A673 (cell line): ENCODE measurements around the gene ABCA13. TPM values are rescaled to one million over a fixed set of nuclear protein-coding genes. Genes with fewer than 3 reads are reported as not detected.

Experiments
- BruUV-seq: library from RNA; stranded (reverse); fragments of 400-500 nt; replicated peaks from 2 replicates; lab custom pipeline; 2021; lab: Mats Ljungman, UMichigan
- CTCF ChIA-PET: fragments of 300-600 bp; sonication (Branson Sonifier 250); formaldehyde crosslinking; loops from one replicate; lab custom pipeline; 2022; ENCODE audit warnings: antibody characterized with exemption; lab: Charles Lee
- POLR2A ChIA-PET: fragments of 300-600 bp; sonication (Branson Sonifier 250); formaldehyde crosslinking; loops from one replicate; lab custom pipeline; 2022; ENCODE audit warnings: antibody characterized with exemption; ENCODE audit not compliant: low non-redundant PET; lab: Charles Lee
- DNase-seq: peaks from one replicate; pipeline ENCODE4 v3.0.0-alpha.2; 2015; ENCODE audit warnings: low spot score
- H3K27ac ChIP-seq: fragments of 200-600 bp; sonication (generic); 2 replicates; pipeline ENCODE4 v1.5.1; 2016; ENCODE audit warnings: mixed run types, low read depth, mild to moderate bottlenecking, mixed read lengths, antibody characterized with exemption, low read length; ENCODE audit not compliant: poor library complexity, severe bottlenecking
- H3K27me3 ChIP-seq: fragments of 200-600 bp; sonication (generic); replicated peaks from 2 replicates; pipeline ENCODE4 v1.6.1; 2017; ENCODE audit warnings: mixed run types, low read depth, mild to moderate bottlenecking, mixed read lengths, antibody characterized with exemption, low read length; ENCODE audit not compliant: insufficient read depth, poor library complexity
- H3K36me3 ChIP-seq: fragments of 200-600 bp; sonication (generic); 2 replicates; pipeline ENCODE4 v1.6.1; 2016; ENCODE audit warnings: mixed run types, mild to moderate bottlenecking, mixed read lengths, antibody characterized with exemption, low read length; ENCODE audit not compliant: insufficient read depth, poor library complexity, severe bottlenecking
- H3K4me1 ChIP-seq: fragments of 200-600 bp; sonication (generic); 2 replicates; pipeline ENCODE4 v1.6.1; 2017; ENCODE audit warnings: mixed run types, mild to moderate bottlenecking, mixed read lengths, antibody characterized with exemption, low read length; ENCODE audit not compliant: insufficient read depth, poor library complexity, severe bottlenecking
- H3K4me3 ChIP-seq: fragments of 200-600 bp; sonication (generic); 2 replicates; pipeline ENCODE4 v1.5.1; 2016; ENCODE audit warnings: low read depth, mixed run types, mild to moderate bottlenecking, mixed read lengths, low read length; ENCODE audit not compliant: poor library complexity, severe bottlenecking
- H3K9me3 ChIP-seq: fragments of 200-600 bp; sonication (generic); 2 replicates; pipeline ENCODE4 v1.6.1; 2016; ENCODE audit warnings: mixed run types, low read depth, mild to moderate bottlenecking, mixed read lengths, antibody characterized with exemption, low read length; ENCODE audit not compliant: poor library complexity, severe bottlenecking
- EZH2 ChIP-seq: fragments of 200-600 bp; sonication (generic); IDR thresholded peaks from 2 replicates; pipeline ENCODE4 v1.6.1; 2017; ENCODE audit warnings: borderline replicate concordance, low read depth, mild to moderate bottlenecking, mixed read lengths, antibody characterized with exemption, low read length; ENCODE audit not compliant: poor library complexity, severe bottlenecking
- intact Hi-C: fragments of 100-400 bp; cut with micrococcal nuclease; formaldehyde crosslinking; loops from one replicate; pipeline ENCODE4 v1.10.0; 2022; ENCODE audit not compliant: unreplicated experiment
- total RNA-seq: library from RNA; stranded (reverse); gene quantifications from 2 replicates; pipeline ENCODE4 v1.2.3, GENCODE V29; 2021
- TF ChIP-seq, protein P1 (sequence below): fragments of 300-800, 200-600 bp; sonication (generic); conservative IDR thresholded peaks from 2 replicates; pipeline ENCODE4 v1.5.1; 2017; ENCODE audit warnings: low read depth, mild to moderate bottlenecking, antibody characterized with exemption, low read length, moderate library complexity, mixed read lengths

ABCA13 gene
- total RNA-seq, 1 experiment from 2014 or later, result 15.6 TPM

GRCh38 chr7:48455363-48455762 is 284.1 kb downstream of the ABCA13 start:
- Histone ChIP-seq H3K36me3 (no peaks in the 10 kb centered on the region), H3K4me3 (no peak overlapping the region), H3K9me3 (no peaks in the 10 kb centered on the region), H3K4me1 (no peaks in the 10 kb centered on the region), H3K27ac (no peak overlapping the region), H3K27me3 (no peaks in the 10 kb centered on the region)
- DNase-seq, result no peak
- BruUV-seq, result no TSS peak
- ChIA-PET CTCF (no interaction called here), POLR2A (no interaction called here)
- intact Hi-C loops, result no loop called here
- TF ChIP-seq EZH2, result no peak
- TF ChIP-seq, protein P1, sequence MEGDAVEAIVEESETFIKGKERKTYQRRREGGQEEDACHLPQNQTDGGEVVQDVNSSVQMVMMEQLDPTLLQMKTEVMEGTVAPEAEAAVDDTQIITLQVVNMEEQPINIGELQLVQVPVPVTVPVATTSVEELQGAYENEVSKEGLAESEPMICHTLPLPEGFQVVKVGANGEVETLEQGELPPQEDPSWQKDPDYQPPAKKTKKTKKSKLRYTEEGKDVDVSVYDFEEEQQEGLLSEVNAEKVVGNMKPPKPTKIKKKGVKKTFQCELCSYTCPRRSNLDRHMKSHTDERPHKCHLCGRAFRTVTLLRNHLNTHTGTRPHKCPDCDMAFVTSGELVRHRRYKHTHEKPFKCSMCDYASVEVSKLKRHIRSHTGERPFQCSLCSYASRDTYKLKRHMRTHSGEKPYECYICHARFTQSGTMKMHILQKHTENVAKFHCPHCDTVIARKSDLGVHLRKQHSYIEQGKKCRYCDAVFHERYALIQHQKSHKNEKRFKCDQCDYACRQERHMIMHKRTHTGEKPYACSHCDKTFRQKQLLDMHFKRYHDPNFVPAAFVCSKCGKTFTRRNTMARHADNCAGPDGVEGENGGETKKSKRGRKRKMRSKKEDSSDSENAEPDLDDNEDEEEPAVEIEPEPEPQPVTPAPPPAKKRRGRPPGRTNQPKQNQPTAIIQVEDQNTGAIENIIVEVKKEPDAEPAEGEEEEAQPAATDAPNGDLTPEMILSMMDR, result no peak

GRCh38 chr7:48458701-48459524 is 287.7 kb downstream of the ABCA13 start:
- BruUV-seq, result no TSS peak
- POLR2A ChIA-PET, result no interaction called here
- TF ChIP-seq, protein P1, result no peak
- TF ChIP-seq EZH2, result no peak
- Histone ChIP-seq H3K36me3 (no peaks in the 10 kb centered on the region), H3K4me1 (no peaks in the 10 kb centered on the region), H3K27me3 (no peaks in the 10 kb centered on the region), H3K27ac (no peak overlapping the region), H3K4me3 (no peak overlapping the region), H3K9me3 (no peaks in the 10 kb centered on the region)
- intact Hi-C loops, result no loop called here
- CTCF ChIA-PET, result no interaction called here
- DNase-seq, result no peak

DNA sequence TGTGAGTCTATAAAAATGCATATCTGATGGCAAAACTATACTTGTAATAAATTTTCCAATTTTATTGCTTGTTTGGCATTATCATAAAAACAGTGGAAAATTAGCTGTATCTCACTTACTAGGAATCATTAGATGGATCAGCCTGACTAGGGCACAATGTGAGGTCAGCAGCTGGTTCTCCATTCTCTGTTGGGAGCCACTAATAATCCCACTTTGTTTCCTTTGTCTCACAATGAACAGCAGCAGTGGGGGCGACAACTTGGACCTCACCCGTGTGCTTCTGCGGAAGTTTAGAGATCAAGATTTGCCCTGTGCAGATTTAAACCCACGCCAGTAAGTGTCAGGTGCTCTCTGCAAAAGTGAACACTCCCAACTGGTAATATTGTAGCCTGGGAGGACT is 295.5 kb downstream of the ABCA13 start:
- no TSS peak for BruUV-seq
- Histone ChIP-seq H3K9me3 (no peaks in the 10 kb centered on the region), H3K4me3 (no peak overlapping the region), H3K4me1 (peaks cover 11% of the 10 kb centered on the region), H3K27ac (no peak overlapping the region), H3K27me3 (no peaks in the 10 kb centered on the region), H3K36me3 (no peaks in the 10 kb centered on the region)
- intact Hi-C loops, result no loop called here
- ChIA-PET CTCF (no interaction called here), POLR2A (no interaction called here)
- no peak for DNase-seq
- TF ChIP-seq, protein P1, result no peak
- TF ChIP-seq EZH2, result no peak
